ENCODE data around the gene FAM227B.

GRCh38 chr15:49645277-49645676 lies 24.7 kb upstream of the FAM227B start:
- TF ChIP-seq CTCF (conservative IDR thresholded peaks at IDR 0.05; ENCODE audit: low read length) (no peak), EZH2phosphoT487 (IDR thresholded peaks at IDR 0.05; ENCODE audit: borderline replicate concordance) (no peak)

Measured in Loucy (cell line).